ENCODE results near the gene MLN. TPM values are rescaled to one million over a fixed set of nuclear protein-coding genes. Genes with fewer than 3 reads are reported as not detected.

MLN gene
- total and polyA plus RNA-seq, 12 donors, result not detected

DNA sequence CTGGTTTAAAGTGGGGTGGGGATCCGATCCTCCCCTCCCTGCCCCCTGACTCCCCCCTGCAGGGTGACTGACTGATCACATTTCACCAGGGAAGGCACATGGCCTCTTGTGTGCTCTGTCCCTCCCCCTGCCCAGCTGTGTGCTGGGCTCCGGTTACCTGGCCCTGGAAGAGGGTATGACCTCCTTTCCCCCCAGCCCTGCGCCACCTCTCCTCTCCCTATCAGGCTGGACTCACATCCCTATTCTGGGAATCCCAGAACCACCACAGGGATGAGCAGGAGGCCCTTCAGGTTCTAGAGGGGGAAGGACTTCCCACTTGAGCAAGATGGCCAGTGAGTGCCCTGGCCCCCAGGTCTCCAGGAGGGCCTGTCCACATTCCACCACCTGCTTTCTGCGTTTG, 55.0 kb downstream of the MLN start:
- H3K27ac ChIP-seq, result no peak overlapping the region
- no peaks in the 10 kb centered on the region for H3K36me3 ChIP-seq
- TF ChIP-seq CTCF (IDR thresholded peaks at IDR 0.05), result no peak
- H3K9me3 ChIP-seq, result no peaks in the 10 kb centered on the region
- peaks cover 0 to 1% (median 0%) of the 10 kb centered on the region in 7 donors for H3K27me3 ChIP-seq
- H3K4me3 ChIP-seq, result no peak overlapping the region
- intact Hi-C loops (cut with DNase I), result no loop called here
- peaks cover 0 to 27% (median 13%) of the 10 kb centered on the region in 9 donors for H3K4me1 ChIP-seq
- WGBS, 2 donors, result 81 to 84% methylated on average over 4 of the region's 4 CpGs
- no peak for ATAC-seq
- DNase-seq, result no peak

- Histone ChIP-seq H3K27me3 (peaks cover 0 to 12% (median 0%) of the 10 kb centered on the region in 7 donors), H3K4me3 (no peak overlapping the region), H3K9me3 (no peaks in the 10 kb centered on the region), H3K4me1 (peaks cover 0 to 37% (median 17%) of the 10 kb centered on the region in 9 donors), H3K27ac (peak overlapping the region in 1 of 10 donors; percentile 88), H3K36me3 (no peaks in the 10 kb centered on the region)
- ATAC-seq (no peak), DNase-seq (no peak)
- TF ChIP-seq CTCF (IDR thresholded peaks at IDR 0.05), result no peak
- intact Hi-C loops (cut with DNase I), result no loop called here
- WGBS, 2 donors, result 85 to 90% methylated on average over 5 of the region's 5 CpGs
Observed at GRCh38 chr6:33747823-33748222, 56.0 kb downstream of the MLN start.

DNA sequence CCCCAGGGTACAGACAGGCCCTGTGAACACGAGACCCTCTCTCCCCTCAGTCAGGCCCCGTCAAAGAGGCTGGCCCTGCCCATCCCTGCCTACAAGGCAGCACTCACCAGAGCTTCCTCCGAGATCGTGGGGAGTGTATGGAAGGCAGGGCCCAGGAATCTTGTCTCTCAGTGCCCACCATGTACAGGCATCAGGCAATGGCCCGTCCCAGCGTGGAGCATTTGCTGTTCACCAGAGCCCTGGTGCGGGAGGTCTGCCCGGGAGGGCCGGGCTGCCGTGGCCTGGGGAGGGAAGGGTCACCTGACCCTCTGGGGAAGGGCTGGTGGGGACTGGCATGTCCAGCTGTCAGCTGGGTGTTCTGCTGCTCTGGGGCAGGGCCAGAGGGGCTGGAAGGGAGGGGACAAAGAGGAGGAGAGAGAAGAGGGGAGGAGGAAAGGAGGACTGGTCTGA, 57.1 kb downstream of the MLN start, which contains the start of gene IP6K3:
Gene IP6K3, minus strand, starts transcription at position 255 of the 450 bp plus-strand sequence. CDS start 11,429 bp downstream, outside the sequence.
- Histone ChIP-seq H3K9me3 (no peaks in the 10 kb centered on the region), H3K4me3 (peak within 1 kb of the TSS; percentile 25 to 59 (median 48)), H3K36me3 (no peaks in the 10 kb centered on the region), H3K27me3 (peaks cover 0 to 14% (median 0%) of the 10 kb centered on the region in 7 donors), H3K4me1 (peaks cover 2 to 49% (median 20%) of the 10 kb centered on the region in 9 donors), H3K27ac (peak within 1 kb of the TSS; percentile 69 to 95 (median 88))
- no peak for TF ChIP-seq CTCF (IDR thresholded peaks at IDR 0.05)
- WGBS, 2 donors, result 22 to 34% methylated on average over 10 of the region's 10 CpGs
- intact Hi-C loops (cut with DNase I), result no loop called here
- ATAC-seq (peak; percentile 75 to 92 (median 88)), DNase-seq (peak; percentile 72 to 79)

DNA sequence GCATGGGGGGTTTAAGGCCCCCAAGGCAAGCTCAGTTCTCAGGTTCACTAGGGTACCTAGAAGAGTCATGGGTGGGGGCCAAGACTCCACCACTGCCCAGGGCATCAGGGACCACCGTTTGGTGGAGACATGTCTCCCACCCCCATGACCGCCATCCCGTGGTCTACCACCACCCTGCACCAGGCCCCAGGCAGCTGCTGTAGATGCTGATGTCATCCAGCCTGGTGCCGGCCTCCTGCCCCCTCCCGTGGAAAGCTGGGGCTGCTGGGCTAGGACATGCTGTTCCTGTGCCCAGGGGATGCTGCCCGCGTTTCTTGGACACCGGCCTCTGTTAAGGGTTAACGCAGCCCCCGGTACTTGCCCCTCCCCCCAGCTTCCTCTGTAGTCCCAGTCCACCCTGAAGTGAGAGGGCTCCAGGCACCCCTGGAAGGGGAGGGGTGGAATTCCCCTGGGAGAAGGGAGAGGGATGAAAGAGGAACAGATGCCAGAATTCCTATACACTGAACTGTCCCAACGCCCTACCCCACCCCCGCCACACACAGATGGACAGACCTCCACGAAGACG, 57.7 kb downstream of the MLN start:
- Histone ChIP-seq H3K27me3 (peaks cover 0 to 14% (median 0%) of the 10 kb centered on the region in 7 donors), H3K27ac (peak overlapping the region; percentile 69 to 95 (median 88)), H3K36me3 (no peaks in the 10 kb centered on the region), H3K4me1 (peaks cover 2 to 52% (median 21%) of the 10 kb centered on the region in 9 donors), H3K9me3 (no peaks in the 10 kb centered on the region), H3K4me3 (peak overlapping the region; percentile 25 to 59 (median 48))
- peak in 2 of 9 donors; percentile 15 to 28 for TF ChIP-seq CTCF (IDR thresholded peaks at IDR 0.05)
- 18 to 26% methylated on average over 14 of the region's 14 CpGs for WGBS, 2 donors
- ATAC-seq, result peak; percentile 68 to 87 (median 83)
- peak; percentile 65 to 78 for DNase-seq
- intact Hi-C loops (cut with DNase I), result no loop called here
